Fibroblast of villous mesenchyme (primary cell): ENCODE data around the gene KCTD10. TPM values are rescaled to one million over a fixed set of nuclear protein-coding genes. Genes with fewer than 3 reads are reported as not detected.

Experiments
- DNase-seq: peaks from one replicate; pipeline ENCODE4 v3.0.0-alpha.2; 2010; ENCODE audit warnings: low read depth
- H3K4me3 ChIP-seq: 2 replicates; pipeline ENCODE4 v1.5.1; 2011; ENCODE audit warnings: low read depth, mild to moderate bottlenecking, low read length
- CTCF ChIP-seq: IDR thresholded peaks from 2 replicates; pipeline ENCODE4 v1.5.1; 2012; ENCODE audit warnings: low read depth, mild to moderate bottlenecking, low read length; ENCODE audit not compliant: insufficient read depth
- total RNA-seq: library from RNA; depleted of rRNA; stranded (reverse); fragments of >200 nt; gene quantifications from 2 replicates; pipeline ENCODE4 v1.2.3, GENCODE V29; 2012

KCTD10 gene
- total RNA-seq, 1 donor = 105 TPM

- TF ChIP-seq CTCF = no peak
- DNase-seq = no peak
- no peak overlapping the region for H3K4me3 ChIP-seq
Observed at GRCh38 chr12:109482491-109482890, 5.4 kb upstream of the KCTD10 start.

GRCh38 chr12:109481863-109482262 is 4.8 kb upstream of the KCTD10 start:
- TF ChIP-seq CTCF = no peak
- DNase-seq = no peak
- H3K4me3 ChIP-seq = no peak overlapping the region

GRCh38 chr12:109480356-109480755 is 3.3 kb upstream of the KCTD10 start:
- DNase-seq = no peak
- no peak for TF ChIP-seq CTCF
- no peak overlapping the region for H3K4me3 ChIP-seq

- DNase-seq = no peak
- no peak overlapping the region for H3K4me3 ChIP-seq
- no peak for TF ChIP-seq CTCF
Observed at GRCh38 chr12:109479761-109480160, 2.7 kb upstream of the KCTD10 start.

GRCh38 chr12:109477963-109478315 is 839 bp upstream of the KCTD10 start:
- no peak for TF ChIP-seq CTCF
- DNase-seq = no peak
- peak overlapping the region; percentile 98 for H3K4me3 ChIP-seq

GRCh38 chr12:109476807-109477184 is 304 bp downstream of the KCTD10 start:
- no peak for TF ChIP-seq CTCF
- peak overlapping the region; percentile 98 for H3K4me3 ChIP-seq
- DNase-seq = no peak

- no peak for DNase-seq
- H3K4me3 ChIP-seq = peak overlapping the region; percentile 98
- TF ChIP-seq CTCF = no peak
Observed at GRCh38 chr12:109475993-109476806, 900 bp downstream of the KCTD10 start.
